IMR-90 (cell line): ENCODE measurements around the gene DIAPH2. TPM values are rescaled to one million over a fixed set of nuclear protein-coding genes. Genes with fewer than 3 reads are reported as not detected.

ENCODE experiments used
- ATAC-seq: fragments of 200-7000 bp; cut with Tn5 transposase; 2 replicates; pipeline ENCODE4 v1.9.1; 2020; ENCODE audit warnings: low read depth, mild to moderate bottlenecking, moderate library complexity
- BruUV-seq: library from RNA; stranded (reverse); fragments of 400-500 nt; replicated peaks from 2 replicates; lab custom pipeline; 2021; lab: Mats Ljungman, UMichigan
- CTCF ChIA-PET: fragments of 300-600 bp; formaldehyde crosslinking; extraction: SDS; loops from one replicate; lab custom pipeline; 2021; ENCODE audit warnings: antibody characterized with exemption; lab: Yijun Ruan, JAX
- POLR2A ChIA-PET: fragments of 300-600 bp; sonication (Branson Sonifier 250); formaldehyde crosslinking; loops from one replicate; lab custom pipeline; 2022; ENCODE audit warnings: antibody characterized with exemption; ENCODE audit not compliant: unreplicated experiment; lab: Charles Lee
- DNase-seq: peaks from one replicate; pipeline ENCODE4 v3.0.0; 2013
- H2AFZ ChIP-seq: replicated peaks from 2 replicates; pipeline ENCODE3; 2013; ENCODE audit warnings: low read length, mild to moderate bottlenecking; ENCODE audit not compliant: poor library complexity
- H2AK5ac ChIP-seq: 2 replicates; pipeline ENCODE4 v1.6.1; 2013; ENCODE audit warnings: low read depth, low read length, inconsistent platforms
- H2AK9ac ChIP-seq: replicated peaks from 2 replicates; pipeline ENCODE3; 2013; ENCODE audit warnings: mild to moderate bottlenecking, low read depth, low read length, moderate library complexity; ENCODE audit not compliant: poor library complexity
- H2BK120ac ChIP-seq: 2 replicates; pipeline ENCODE4 v1.6.1; 2013; ENCODE audit warnings: low read depth, low read length, inconsistent platforms
- H2BK15ac ChIP-seq: 3 replicates; pipeline ENCODE4 v1.6.1; 2013; ENCODE audit warnings: low read depth, low read length, inconsistent platforms
- H2BK20ac ChIP-seq: 2 replicates; pipeline ENCODE4 v1.6.1; 2013; ENCODE audit warnings: low read depth, mild to moderate bottlenecking, inconsistent platforms, low read length, moderate library complexity
- H2BK5ac ChIP-seq: 2 replicates; pipeline ENCODE4 v1.6.1; 2013; ENCODE audit warnings: mild to moderate bottlenecking, low read depth, low read length, inconsistent platforms; ENCODE audit not compliant: poor library complexity, severe bottlenecking
- H3K14ac ChIP-seq: replicated peaks from 2 replicates; pipeline ENCODE4 v1.6.1; 2013; ENCODE audit warnings: low read depth, low read length, inconsistent platforms
- H3K18ac ChIP-seq: 2 replicates; pipeline ENCODE4 v1.6.1; 2013; ENCODE audit warnings: low read depth, low read length, control low read depth
- H3K23ac ChIP-seq: 2 replicates; pipeline ENCODE4 v1.6.1; 2013; ENCODE audit warnings: low read depth, low read length, inconsistent platforms
- H3K27ac ChIP-seq: 2 replicates; pipeline ENCODE4 v1.5.1; 2013; ENCODE audit warnings: mild to moderate bottlenecking, control low read depth, low read length; ENCODE audit not compliant: insufficient read depth
- H3K27me3 ChIP-seq: 2 replicates; pipeline ENCODE4 v1.6.1; 2013; ENCODE audit warnings: low read length; ENCODE audit not compliant: control insufficient read depth, insufficient read depth
- H3K36me3 ChIP-seq: 2 replicates; pipeline ENCODE4 v1.6.1; 2013; ENCODE audit warnings: low read length, mixed read lengths; ENCODE audit not compliant: control insufficient read depth, insufficient read depth
- H3K4ac ChIP-seq: 2 replicates; pipeline ENCODE4 v1.6.1; 2013; ENCODE audit warnings: low read depth, low read length, inconsistent platforms
- H3K4me1 ChIP-seq: 2 replicates; pipeline ENCODE4 v1.6.1; 2013; ENCODE audit warnings: low read length, mixed read lengths; ENCODE audit not compliant: control insufficient read depth, insufficient read depth
- H3K4me2 ChIP-seq: 2 replicates; pipeline ENCODE4 v1.6.1; 2013; ENCODE audit warnings: low read depth, mild to moderate bottlenecking, control low read depth, low read length, moderate library complexity
- H3K4me3 ChIP-seq: 2 replicates; pipeline ENCODE4 v1.5.1; 2013; ENCODE audit warnings: low read depth, mild to moderate bottlenecking, control low read depth, low read length, moderate library complexity; ENCODE audit not compliant: insufficient read depth
- H3K56ac ChIP-seq: 2 replicates; pipeline ENCODE4 v1.6.1; 2013; ENCODE audit warnings: low read length, inconsistent platforms; ENCODE audit not compliant: insufficient read depth; ENCODE audit errors: extremely low read depth
- H3K79me1 ChIP-seq, 2 experiments: 2 replicates each; pipeline ENCODE4 v1.6.1; 2013; ENCODE audit warnings: low read length in 2 of 2, inconsistent platforms in 1 of 2, low read depth in 1 of 2
- H3K9ac ChIP-seq: 2 replicates; pipeline ENCODE4 v1.6.1; 2013; ENCODE audit warnings: low read depth, low read length, control low read depth
- H3K9me1 ChIP-seq: 2 replicates; pipeline ENCODE4 v1.6.1; 2013; ENCODE audit warnings: low read length, inconsistent platforms; ENCODE audit not compliant: insufficient read depth
- H3K9me3 ChIP-seq: 2 replicates; pipeline ENCODE4 v1.6.1; 2013; ENCODE audit warnings: low read length; ENCODE audit not compliant: control insufficient read depth, insufficient read depth
- H4K20me1 ChIP-seq: 2 replicates; pipeline ENCODE4 v1.6.1; 2013; ENCODE audit warnings: low read length, inconsistent platforms; ENCODE audit not compliant: insufficient read depth
- H4K5ac ChIP-seq: 2 replicates; pipeline ENCODE4 v1.6.1; 2013; ENCODE audit warnings: mild to moderate bottlenecking, low read depth, low read length, control low read depth
- H4K8ac ChIP-seq, 2 experiments: 2 replicates each; pipeline ENCODE4 v1.6.1; 2013; ENCODE audit warnings: low read depth in 2 of 2, low read length in 2 of 2, control low read depth in 1 of 2, inconsistent platforms in 1 of 2
- H4K91ac ChIP-seq: 2 replicates; pipeline ENCODE4 v1.6.1; 2013; ENCODE audit warnings: low read depth, low read length, inconsistent platforms; ENCODE audit not compliant: insufficient read depth
- CHD1 ChIP-seq: IDR thresholded peaks from 2 replicates; pipeline ENCODE4 v1.6.1; 2012; ENCODE audit warnings: low read depth, low read length, improper control_type of control experiment
- CTCF ChIP-seq: conservative IDR thresholded peaks from 2 replicates; pipeline ENCODE4 v1.5.1; 2012; ENCODE audit warnings: mild to moderate bottlenecking, low read depth, low read length, improper control_type of control experiment
- ELK1 ChIP-seq: fragments of 150-350 bp; IDR thresholded peaks from 2 replicates; pipeline ENCODE4 v1.6.1; 2016; ENCODE audit warnings: low read depth, mild to moderate bottlenecking, low read length, moderate library complexity, borderline replicate concordance
- FOS ChIP-seq: fragments of 150-350 bp; IDR thresholded peaks from 2 replicates; pipeline ENCODE4 v1.6.1; 2016; ENCODE audit warnings: low read depth, low read length
- MAFK ChIP-seq: IDR thresholded peaks from 2 replicates; pipeline ENCODE4 v1.6.1; 2012; ENCODE audit warnings: low read depth, low read length, improper control_type of control experiment
- MAZ ChIP-seq: IDR thresholded peaks from 2 replicates; pipeline ENCODE4 v1.6.1; 2012; ENCODE audit warnings: low read depth, mild to moderate bottlenecking, low read length, improper control_type of control experiment, moderate library complexity, borderline replicate concordance
- MXI1 ChIP-seq: IDR thresholded peaks from 2 replicates; pipeline ENCODE4 v1.6.1; 2012; ENCODE audit warnings: low read depth, mild to moderate bottlenecking, low read length, moderate library complexity, borderline replicate concordance
- NFE2L2 ChIP-seq: fragments of 150-350 bp; IDR thresholded peaks from 2 replicates; pipeline ENCODE4 v1.6.1; 2016; ENCODE audit warnings: low read depth, mild to moderate bottlenecking, low read length
- POLR2A ChIP-seq: IDR thresholded peaks from 2 replicates; pipeline ENCODE4 v1.6.1; 2012; ENCODE audit warnings: mild to moderate bottlenecking, low read depth, low read length
- RAD21 ChIP-seq: IDR thresholded peaks from 2 replicates; pipeline ENCODE4 v1.6.1; 2012; ENCODE audit warnings: low read length, improper control_type of control experiment
- RCOR1 ChIP-seq: IDR thresholded peaks from 2 replicates; pipeline ENCODE4 v1.6.1; 2012; ENCODE audit warnings: mild to moderate bottlenecking, low read length, improper control_type of control experiment; ENCODE audit not compliant: insufficient replicate concordance
- RFX5 ChIP-seq: IDR thresholded peaks from 2 replicates; pipeline ENCODE4 v1.8.0; 2012; ENCODE audit warnings: low read depth, mild to moderate bottlenecking, low read length, moderate library complexity
- SMC3 ChIP-seq: fragments of 150-350 bp; IDR thresholded peaks from 2 replicates; pipeline ENCODE4 v1.6.1; 2016; ENCODE audit warnings: low read depth, mild to moderate bottlenecking, antibody characterized with exemption, low read length, moderate library complexity
- USF2 ChIP-seq: fragments of 150-350 bp; IDR thresholded peaks from 2 replicates; pipeline ENCODE4 v1.6.1; 2017; ENCODE audit warnings: mild to moderate bottlenecking, antibody characterized with exemption, low read length, low read depth
- WGBS, 2 experiments: methylation state at CpG; one replicate each; pipeline versions ENCODE4 v1.1.5 to v1.1.7; 2013; ENCODE audit warnings: missing lambda C conversion rate in 2 of 2; ENCODE audit not compliant: insufficient read length in 1 of 2; ENCODE audit errors: extremely low coverage in 2 of 2; 5-methylcytosine and 5-hydroxymethylcytosine counted together
- dilution Hi-C: fragments of 300-500 bp; cut with HindIII; formaldehyde crosslinking; loops from one replicate; pipeline ENCODE4 v1.14.3; 2018; ENCODE audit warnings: low sequenced_read_pairs; ENCODE audit not compliant: unreplicated experiment
- in situ Hi-C: fragments of 300-500 bp; cut with MboI; formaldehyde crosslinking; loops from 3 replicates; pipeline ENCODE4 v1.14.3; 2019; ENCODE audit warnings: low sequenced_read_pairs, inconsistent platforms, mixed read lengths
- intact Hi-C: fragments of 100-400 bp; cut with micrococcal nuclease; formaldehyde crosslinking; loops from 2 replicates; pipeline ENCODE4 v1.10.0; 2022
- polyA plus RNA-seq, 3 experiments: library from polyadenylated mRNA; depleted of rRNA; stranded (reverse); fragments of >200 nt; gene quantifications; 2 replicates each; pipeline ENCODE4 v1.2.3, GENCODE V29; 2012; ENCODE audit warnings: low replicate concordance in 1 of 3
- total RNA-seq: library from RNA; depleted of rRNA; stranded (reverse); fragments of >200 nt; gene quantifications from 2 replicates; pipeline ENCODE4 v1.2.3, GENCODE V29; 2012

DIAPH2 gene
- total and polyA plus RNA-seq, 2 of the 4 experiments (the other 2 are of a cell fraction) = 3.6 to 19.9 TPM

GRCh38 chrX:96688789-96689188, 4.1 kb downstream of the DIAPH2 start:
- WGBS, 2 experiments = no CpG with 5 or more reads among the region's 4 CpGs
- no peak overlapping the region for H4K5ac ChIP-seq
- TF ChIP-seq POLR2A = no peak
- no peak for TF ChIP-seq SMC3
- no peak for TF ChIP-seq MAZ
- TF ChIP-seq RAD21 = no peak
- no peak for TF ChIP-seq RFX5
- TF ChIP-seq FOS = no peak
- no peak for TF ChIP-seq MAFK
- TF ChIP-seq USF2 = no peak
- TF ChIP-seq CTCF = no peak
- TF ChIP-seq RCOR1 = no peak
- no peak for TF ChIP-seq ELK1
- no peak for TF ChIP-seq MXI1
- TF ChIP-seq NFE2L2 = no peak
- TF ChIP-seq CHD1 = no peak
- peaks cover 2 to 15% of the 10 kb centered on the region in 2 experiments; a peak in 2 of 4 replicates for H3K79me1 ChIP-seq
- no peaks in the 10 kb centered on the region; the same call in 1 of the 2 replicates for H3K4me1 ChIP-seq
- H4K20me1 ChIP-seq = no peaks in the 10 kb centered on the region
- no peak overlapping the region for H2BK20ac ChIP-seq
- intact Hi-C loops (no loop called here), dilution Hi-C loops (no loop called here), in situ Hi-C loops (no loop called here)
- ATAC-seq (no peak), DNase-seq (no peak)
- H3K9me1 ChIP-seq = no peaks in the 10 kb centered on the region
- no peak overlapping the region for H2AK5ac ChIP-seq
- H4K8ac ChIP-seq = no peak overlapping the region
- H3K14ac ChIP-seq = no peak overlapping the region
- H3K4ac ChIP-seq = no peak overlapping the region
- no peaks in the 10 kb centered on the region for H3K9me3 ChIP-seq
- H3K27ac ChIP-seq = no peak overlapping the region
- no TSS peak for BruUV-seq
- no peak overlapping the region for H4K91ac ChIP-seq
- H2BK120ac ChIP-seq = no peak overlapping the region
- H3K56ac ChIP-seq = no peak overlapping the region
- H2BK5ac ChIP-seq = no peak overlapping the region
- H3K9ac ChIP-seq = no peak overlapping the region
- H3K4me3 ChIP-seq = no peak overlapping the region
- POLR2A ChIA-PET = no interaction called here
- no peak overlapping the region for H3K4me2 ChIP-seq
- CTCF ChIA-PET = no interaction called here
- H3K18ac ChIP-seq = no peak overlapping the region
- H3K36me3 ChIP-seq = no peaks in the 10 kb centered on the region
- H3K27me3 ChIP-seq = no peaks in the 10 kb centered on the region
- H2BK15ac ChIP-seq = no peak overlapping the region
- no peak overlapping the region for H2AFZ ChIP-seq
- H3K23ac ChIP-seq = no peak overlapping the region
- no peak overlapping the region for H2AK9ac ChIP-seq
